HG02973 (cell line): ENCODE measurements around the gene FRMD1.

Experiments used
- ATAC-seq: cut with Tn5 transposase; IDR thresholded peaks from one replicate; pipeline ENCODE4 v1.9.1; 2021; ENCODE audit warnings: moderate library complexity; ENCODE audit not compliant: unreplicated experiment

The FRMD1 gene

GRCh38 chr6:168058691-168059551 lies 20.1 kb downstream of the FRMD1 start:
- ATAC-seq = no peak

- ATAC-seq = no peak
Observed at GRCh38 chr6:168057836-168058235, 21.2 kb downstream of the FRMD1 start.

DNA sequence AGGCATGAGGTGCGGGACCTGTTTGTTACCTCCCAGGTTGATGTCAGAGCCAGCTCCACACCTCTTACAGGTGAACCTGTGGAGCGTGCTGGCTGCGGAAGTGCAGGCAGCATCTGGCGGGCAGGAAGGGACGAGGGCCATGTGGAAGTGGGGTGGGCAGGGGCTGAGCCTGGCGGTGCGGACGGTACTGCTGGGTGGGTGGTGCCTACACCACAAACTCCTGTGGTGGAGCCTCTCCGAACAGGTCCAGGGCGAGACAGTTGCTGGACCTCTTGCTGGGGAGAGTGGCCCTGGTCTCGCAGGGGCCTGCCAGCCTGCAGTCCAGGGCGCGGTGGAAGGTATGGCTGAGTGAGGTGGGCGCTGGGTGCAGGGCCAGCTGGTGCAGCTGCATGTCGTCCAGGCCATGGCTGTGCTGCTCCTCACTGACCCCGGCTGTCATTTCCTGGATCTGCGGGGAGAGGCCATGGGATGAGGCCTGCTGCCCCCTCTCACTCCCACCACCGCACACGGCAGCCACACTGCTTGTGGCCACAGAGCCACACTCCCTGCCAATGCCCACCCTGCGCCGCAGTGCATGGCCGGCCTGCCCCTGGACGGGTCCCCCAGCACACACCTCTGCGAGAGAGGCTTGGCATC lies 22.0 kb downstream of the FRMD1 start:
- ATAC-seq = no peak

DNA sequence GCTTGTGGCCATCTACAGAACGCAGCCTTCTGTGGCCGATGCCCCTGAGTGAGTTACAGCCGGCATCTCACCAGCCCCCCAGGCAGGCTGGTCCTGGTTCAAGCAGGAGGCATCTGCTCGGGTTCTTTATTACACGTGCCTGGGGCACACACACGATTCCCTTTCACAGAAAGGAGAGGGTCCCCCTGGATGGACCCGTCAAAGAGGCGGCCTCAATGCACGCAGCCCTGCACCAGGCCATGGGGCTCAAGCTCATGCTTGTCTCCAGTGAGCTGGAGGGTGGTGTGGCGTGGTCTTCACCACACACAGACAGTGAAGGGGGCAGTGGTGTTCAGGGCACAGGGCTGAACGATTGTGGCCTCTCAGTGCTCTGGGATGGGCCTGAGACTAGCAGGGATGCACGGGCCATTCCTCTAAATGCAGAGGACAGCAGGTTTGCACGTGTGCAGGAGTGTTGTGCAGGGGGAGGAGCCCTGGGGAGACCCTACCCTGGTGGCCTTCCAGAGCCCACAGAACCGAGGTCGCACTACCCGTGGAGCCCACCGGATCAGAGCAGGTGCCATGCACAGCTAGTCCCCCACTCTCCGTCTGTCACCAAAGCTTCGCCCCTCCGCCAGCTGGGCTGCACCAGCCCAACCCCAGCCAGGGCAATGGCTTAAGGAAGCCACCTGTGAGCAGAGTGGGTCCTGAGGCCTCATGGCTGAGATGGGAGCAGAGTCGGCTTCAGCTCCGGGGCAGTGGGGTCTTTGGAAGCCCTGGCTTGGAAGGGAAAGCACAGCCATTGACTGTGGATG lies 23.1 kb downstream of the FRMD1 start:
- no peak for ATAC-seq

DNA sequence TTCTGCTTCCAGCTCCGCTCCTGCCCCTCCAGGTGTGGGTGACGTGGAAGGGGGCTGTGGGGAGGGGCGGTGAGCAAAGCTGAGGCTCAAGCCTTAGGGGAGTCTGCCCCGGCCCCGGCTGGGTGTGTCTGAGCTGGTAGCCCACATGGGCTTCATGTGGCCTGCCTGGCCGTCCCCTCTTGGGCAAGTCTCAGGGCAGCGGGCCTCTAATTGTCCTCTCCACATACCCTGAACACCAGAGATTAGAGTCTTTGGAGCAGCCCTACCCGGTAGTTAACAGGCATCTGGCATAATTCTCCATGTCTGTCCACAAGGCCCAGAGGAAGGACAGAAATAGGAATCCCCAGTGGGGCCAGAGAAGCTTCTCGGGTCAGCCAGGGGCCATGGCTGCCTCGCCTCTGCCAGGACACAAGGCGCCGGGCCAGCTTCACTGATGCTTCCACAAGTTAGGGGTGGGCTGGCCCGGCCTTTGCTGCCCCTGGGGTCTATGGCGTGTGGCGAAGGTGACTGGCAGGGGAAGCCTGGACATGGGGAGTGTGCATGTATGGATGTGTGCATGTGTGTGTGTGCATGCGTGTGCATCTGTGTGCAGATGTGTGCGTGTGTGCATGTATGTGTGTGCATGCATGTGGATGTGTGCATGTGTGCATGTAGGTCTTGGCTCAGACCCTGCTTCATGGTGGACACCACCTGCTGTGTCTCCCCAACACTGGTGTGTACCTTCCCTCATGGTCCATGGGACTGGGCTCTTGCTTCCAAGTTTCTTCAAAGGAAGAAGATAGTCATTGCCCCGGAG lies 24.0 kb downstream of the FRMD1 start:
- ATAC-seq = no peak

DNA sequence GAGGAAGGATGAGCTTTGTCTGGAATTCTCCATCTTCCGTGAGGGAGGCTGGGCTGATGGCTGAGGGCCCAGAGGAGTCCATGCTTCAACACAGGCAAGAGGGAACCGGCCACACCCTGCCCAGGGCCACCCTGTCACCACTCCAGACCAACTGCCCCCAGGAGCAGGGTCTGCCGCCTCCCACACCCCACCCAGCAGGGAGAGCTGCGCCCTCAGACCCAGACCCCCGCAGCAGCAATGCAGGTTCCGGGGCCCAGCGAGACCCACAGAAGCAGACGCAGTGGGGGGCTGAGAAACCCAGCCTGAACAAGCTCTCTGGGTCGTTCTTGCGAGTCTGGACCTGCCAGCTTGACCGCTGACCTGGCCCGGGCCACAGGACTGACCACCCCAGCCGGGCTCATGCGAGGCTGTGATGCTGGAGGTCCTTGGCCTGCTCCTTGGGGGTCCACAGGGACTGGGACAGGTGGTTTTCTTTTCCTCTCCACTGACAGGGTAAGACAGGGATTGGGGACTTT lies 25.0 kb downstream of the FRMD1 start:
- no peak for ATAC-seq

DNA sequence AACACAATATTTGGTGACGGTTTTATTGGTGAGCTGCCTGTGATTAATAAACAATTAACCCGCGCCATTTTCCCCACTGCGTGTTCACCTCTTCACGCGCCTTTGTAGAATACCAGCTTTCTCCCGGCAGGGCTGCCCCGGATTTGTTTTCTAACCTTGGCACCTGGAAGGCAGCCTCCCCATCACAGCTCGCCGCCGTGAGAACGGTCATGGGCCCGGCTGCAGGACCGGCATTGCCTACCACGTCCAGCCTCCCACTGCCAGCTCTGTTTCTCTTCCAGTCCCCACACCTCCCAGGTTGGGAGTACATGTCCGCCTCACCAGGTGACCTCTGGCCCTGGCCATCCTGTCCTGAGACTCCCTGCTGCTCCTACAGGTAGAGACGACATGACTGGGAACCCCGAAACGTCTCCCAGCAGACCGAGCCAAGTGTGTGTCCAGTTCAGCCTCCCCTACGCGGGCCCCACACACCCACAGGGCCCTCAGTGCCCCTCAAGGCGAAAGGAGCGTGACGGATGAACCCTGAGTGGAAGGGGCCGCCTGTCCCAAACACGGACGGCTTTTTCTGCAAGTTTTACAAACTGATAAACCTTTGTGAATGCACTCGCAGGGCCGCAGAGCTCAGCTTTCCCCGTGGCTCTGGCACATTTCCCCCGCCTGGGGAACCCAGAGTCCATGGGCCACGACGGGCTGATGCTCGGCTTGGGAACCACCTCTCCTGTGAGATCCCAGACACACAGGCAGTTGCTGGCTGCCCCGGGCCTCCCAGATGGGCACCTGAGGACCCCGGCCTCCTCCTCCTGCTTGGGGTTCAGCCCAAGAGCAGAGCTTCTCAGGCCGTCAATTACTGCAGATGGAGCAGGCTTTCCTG lies 25.7 kb downstream of the FRMD1 start:
- ATAC-seq = no peak

DNA sequence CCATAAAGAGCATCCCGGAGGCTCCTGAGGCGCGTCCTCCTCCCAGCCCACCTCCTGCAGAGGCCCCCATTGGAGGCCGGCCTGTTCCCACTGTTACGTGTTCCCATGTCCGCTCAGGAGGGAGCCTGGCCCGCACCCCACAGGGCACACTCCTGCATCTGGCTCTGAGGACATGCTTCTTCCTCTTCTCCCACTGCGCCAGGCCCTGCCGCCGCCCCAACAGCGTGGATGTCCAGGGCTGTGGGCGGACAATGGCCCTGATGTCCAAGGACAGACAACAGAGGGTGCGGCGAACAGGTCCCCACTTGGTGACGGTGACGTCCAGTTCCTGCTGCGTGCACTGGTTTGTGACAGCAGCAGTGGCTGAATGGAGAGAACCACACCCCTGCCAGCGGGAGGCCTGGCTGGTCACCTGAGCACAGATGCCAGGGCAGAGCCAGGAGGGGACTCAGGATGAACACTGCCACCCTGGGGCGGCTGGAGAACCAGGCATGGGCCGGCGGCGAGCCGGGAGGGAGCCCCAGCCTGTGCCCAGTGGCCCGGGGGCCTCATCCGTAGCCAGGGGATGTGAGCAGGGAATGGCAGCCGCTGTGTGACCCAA lies 26.6 kb downstream of the FRMD1 start:
- ATAC-seq = no peak

GRCh38 chr6:168051648-168052047 lies 27.4 kb downstream of the FRMD1 start:
- ATAC-seq = no peak

DNA sequence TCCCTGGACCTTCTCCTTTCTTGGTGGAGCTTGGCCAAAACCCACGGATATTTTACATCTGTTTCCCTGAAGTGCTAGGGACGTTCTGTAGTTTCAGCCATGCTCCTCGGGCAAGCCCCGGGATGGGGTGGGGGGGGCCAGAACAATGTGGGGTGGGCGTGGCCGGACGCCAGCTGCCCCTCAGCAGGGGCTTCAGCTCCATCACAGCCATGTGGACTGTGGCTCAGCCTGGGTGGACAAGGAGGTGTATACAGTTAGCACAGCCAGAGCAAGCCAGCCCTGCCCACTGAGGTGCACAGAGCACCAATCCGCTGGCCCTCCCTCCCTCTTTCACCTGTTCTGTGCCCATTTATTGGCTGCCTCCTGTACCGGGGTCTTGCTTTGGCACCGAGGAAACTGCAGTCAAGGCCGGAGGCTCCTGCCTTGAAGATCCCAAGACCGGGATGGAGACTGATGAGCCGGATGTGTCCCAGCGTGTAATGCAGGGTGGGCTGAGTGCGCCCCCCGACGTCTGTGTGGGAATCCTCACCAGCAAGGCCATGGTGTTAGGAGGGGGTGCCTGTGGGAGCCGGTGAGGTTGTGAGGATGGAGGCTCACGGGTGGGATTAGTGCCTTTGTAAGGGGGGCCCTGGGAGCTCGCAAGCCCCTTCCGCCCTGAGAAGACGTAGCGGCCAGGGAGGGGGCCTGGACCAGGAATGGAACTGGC lies 28.0 kb downstream of the FRMD1 start:
- no peak for ATAC-seq

DNA sequence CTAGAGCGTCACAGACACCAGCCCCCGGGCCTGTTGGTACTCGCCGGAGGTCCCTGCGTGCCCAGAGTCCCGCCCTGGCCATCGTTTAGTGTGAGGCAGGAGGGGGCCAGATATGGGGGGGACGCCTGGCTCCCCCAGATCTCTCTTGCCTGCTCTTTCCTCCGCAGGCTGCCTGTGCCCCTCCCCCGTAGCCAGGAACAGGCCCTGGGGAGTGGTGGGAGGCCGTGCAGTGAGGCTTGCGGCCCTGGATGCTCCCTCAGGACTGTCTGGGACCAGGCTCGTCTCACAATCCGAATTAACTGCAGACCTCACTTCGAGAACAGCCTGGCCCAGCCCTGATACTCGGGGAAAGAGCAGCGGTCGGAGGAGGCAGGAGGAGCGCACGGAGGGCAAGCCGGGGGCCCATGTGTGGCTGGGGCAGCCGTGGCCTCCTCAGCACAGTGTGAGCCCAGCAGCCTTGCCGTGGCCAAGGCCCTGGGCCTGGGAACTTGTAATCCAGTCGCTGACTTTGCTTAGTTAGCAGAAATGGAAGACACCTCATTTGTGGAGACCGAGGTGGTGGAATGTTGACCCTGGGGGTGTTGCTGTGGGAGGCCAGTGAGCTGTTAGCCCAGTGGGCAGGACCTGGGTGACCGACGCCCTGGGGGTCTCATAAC lies 28.7 kb downstream of the FRMD1 start:
- no peak for ATAC-seq

DNA sequence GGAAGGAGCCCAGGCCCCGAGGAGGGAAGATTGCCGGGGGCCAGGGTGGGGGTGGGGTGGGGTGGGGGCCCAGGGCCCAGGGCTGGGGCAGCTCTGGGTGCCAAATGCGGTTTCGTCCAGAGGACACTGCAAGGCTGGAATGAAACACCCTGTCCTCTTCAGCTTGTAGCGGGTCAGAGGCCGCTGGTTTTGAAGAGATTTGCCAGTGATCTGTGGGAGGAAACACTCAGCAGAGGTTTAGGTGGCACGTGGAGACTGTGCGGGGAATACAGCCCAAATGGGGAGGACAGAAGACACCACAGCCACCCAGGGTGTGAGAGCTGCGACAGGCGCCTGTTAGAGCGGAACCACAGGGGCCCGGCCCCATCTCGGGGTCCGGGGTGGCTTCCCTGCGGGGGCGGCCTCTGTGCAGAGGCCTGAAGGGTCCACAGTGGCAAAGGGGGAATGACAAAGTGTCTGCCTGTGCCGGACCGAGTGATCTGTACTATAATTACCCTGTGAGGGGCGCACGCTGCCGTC lies 29.2 kb downstream of the FRMD1 start:
- no peak for ATAC-seq

GRCh38 chr6:168049277-168049676 lies 29.7 kb downstream of the FRMD1 start:
- ATAC-seq = no peak

DNA sequence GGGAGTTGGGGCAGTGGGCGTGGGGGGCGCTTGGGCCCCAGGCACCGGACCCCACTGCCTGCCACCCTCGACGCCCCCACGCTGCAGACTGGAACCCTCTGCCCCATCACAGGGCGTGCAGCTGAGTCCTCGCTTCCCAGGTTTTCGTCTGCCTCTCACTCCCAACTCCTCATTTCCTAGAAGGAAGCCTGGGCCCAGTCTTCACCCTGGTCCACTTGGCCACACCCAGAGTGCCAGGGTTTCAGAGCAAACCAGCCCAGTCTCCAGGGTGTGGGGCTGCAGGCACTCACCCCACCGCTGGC lies 30.3 kb downstream of the FRMD1 start:
- ATAC-seq = no peak

DNA sequence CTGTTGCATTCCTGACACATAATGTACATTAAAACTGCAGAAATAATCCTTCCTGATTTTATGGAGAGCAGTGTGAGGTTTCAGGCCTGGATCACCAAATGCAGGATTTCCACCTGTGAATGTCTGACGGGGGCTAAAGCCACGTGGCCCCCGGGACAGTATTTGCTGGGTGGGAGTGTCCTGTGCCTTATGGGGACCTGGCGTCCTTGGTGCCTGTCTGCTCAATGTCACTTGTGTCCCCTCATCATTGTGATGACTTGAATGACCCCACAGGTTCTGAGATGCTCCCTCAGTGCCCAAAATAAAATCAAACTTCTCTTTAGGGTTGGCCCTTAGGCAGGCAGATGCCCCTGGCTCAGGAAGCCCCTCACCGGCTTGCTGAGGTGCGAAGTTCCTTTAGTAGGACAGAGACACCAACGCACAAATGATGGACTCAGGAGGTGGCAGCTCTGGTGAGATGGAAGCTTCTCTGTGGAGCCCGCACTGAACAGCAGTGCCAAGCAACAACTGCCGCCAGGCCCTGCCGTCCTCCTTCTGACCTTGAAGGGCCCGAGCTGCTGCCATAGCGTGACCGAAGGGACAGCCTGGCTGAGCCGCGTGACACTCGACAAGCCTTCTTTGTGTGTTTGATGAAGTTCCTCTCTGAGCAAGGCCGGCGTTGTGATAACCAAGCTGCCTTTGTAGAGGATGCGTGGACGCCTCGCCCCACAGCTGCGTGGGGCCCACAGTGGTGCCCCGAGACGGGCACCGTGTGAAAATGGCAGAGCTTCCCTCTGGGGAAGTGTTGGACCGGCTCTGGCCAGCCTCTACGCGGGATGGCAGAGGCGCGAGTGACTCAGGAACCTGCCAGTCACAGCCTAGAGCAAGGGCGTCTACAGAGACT lies 30.9 kb downstream of the FRMD1 start:
- no peak for ATAC-seq

GRCh38 chr6:168046696-168047095 lies 32.3 kb downstream of the FRMD1 start:
- no peak for ATAC-seq
